NB4 (cell line): Measurements from ENCODE around the gene STRN4.
"Not testable (repeated sequence)": the region's sequence is repeated elsewhere in the genome, so short reads cannot be mapped to it uniquely, and the experiment has no call there.

Source experiments
- DNase-seq: peaks from one replicate; pipeline ENCODE4 v3.0.0; 2010; ENCODE audit warnings: low read depth
- H3K4me3 ChIP-seq: one replicate; pipeline ENCODE4 v1.5.1; 2011; ENCODE audit warnings: mild to moderate bottlenecking, low read depth, low read length, moderate library complexity
- MYC ChIP-seq: IDR thresholded peaks from 2 replicates; pipeline ENCODE4 v1.6.1; 2011; ENCODE audit warnings: low read depth, low read length
- POLR2A ChIP-seq: IDR thresholded peaks from 2 replicates; pipeline ENCODE4 v1.6.1; 2011; ENCODE audit warnings: mild to moderate bottlenecking; ENCODE audit not compliant: insufficient read length; ENCODE audit errors: extremely low read depth
- TF ChIP-seq, protein P1 (sequence below): IDR thresholded peaks from one replicate; pipeline ENCODE4 v1.5.1; 2012; ENCODE audit warnings: low read depth, low read length
- TF ChIP-seq, protein P2 (sequence below): IDR thresholded peaks from 2 replicates; pipeline ENCODE4 v1.6.1; 2011; ENCODE audit warnings: low read depth, low read length

The STRN4 gene

DNA sequence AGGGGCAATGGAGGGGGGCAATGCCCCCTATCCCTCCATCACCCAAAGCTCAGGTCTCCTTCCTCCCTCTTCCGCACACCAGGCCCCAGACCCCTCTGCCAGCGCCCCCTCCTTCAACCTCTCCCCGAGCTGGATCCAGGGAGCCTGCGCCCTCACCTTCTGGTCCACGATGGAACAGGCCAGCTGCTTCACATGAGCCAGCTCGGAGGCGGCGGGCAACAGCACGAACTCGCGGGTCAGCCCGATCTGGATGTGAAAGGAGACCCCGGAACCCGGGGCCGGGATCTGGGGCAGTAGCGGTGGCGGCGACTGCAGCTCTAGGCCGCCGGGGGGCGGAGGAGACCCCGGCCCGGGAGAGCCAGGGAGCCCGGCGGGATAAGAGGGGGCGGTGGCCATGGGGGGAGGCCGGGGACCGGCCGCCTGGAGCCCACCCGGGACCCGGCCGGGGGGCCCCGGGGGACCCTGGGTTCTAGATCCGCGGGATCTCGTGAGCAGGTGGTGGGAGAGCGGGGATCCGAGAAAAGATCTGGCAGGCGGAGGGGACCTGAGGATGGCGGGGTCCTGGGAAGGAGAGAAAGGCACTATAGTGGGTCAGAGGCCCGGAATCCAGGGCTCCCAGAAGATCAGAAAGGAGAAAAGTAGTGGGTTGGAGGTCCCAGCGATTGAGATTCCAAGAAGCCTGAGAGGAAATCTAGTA lies 30.1 kb downstream of the STRN4 start:
- TF ChIP-seq POLR2A (no peak), MYC (no peak)
- TF ChIP-seq, protein P1, sequence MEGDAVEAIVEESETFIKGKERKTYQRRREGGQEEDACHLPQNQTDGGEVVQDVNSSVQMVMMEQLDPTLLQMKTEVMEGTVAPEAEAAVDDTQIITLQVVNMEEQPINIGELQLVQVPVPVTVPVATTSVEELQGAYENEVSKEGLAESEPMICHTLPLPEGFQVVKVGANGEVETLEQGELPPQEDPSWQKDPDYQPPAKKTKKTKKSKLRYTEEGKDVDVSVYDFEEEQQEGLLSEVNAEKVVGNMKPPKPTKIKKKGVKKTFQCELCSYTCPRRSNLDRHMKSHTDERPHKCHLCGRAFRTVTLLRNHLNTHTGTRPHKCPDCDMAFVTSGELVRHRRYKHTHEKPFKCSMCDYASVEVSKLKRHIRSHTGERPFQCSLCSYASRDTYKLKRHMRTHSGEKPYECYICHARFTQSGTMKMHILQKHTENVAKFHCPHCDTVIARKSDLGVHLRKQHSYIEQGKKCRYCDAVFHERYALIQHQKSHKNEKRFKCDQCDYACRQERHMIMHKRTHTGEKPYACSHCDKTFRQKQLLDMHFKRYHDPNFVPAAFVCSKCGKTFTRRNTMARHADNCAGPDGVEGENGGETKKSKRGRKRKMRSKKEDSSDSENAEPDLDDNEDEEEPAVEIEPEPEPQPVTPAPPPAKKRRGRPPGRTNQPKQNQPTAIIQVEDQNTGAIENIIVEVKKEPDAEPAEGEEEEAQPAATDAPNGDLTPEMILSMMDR: peak; percentile 45
- peak overlapping the region; percentile 91 for H3K4me3 ChIP-seq
- peak; percentile 58 for DNase-seq

DNA sequence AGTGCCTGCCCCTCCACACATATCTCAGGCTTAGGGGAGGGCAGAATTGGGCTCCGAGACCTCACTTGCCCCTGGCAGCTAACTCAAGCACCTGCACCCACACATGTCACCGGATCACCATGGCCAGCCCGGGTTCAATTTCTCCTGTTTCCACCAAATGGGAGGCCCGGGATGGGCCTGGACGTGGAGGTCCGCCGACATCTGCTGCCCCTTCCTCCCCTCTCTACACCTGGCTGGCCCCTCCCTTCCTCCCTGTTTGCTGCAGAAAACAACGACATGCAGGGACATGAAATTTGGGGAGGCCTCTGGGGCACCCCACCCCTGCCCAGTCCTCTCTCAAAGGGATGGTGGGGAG lies 30.7 kb downstream of the STRN4 start:
- TF ChIP-seq MYC (no peak), POLR2A (no peak)
- TF ChIP-seq, protein P1: no peak
- TF ChIP-seq, protein P2, sequence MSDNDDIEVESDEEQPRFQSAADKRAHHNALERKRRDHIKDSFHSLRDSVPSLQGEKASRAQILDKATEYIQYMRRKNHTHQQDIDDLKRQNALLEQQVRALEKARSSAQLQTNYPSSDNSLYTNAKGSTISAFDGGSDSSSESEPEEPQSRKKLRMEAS: no peak
- peak overlapping the region; percentile 91 for H3K4me3 ChIP-seq
- no peak for DNase-seq

DNA sequence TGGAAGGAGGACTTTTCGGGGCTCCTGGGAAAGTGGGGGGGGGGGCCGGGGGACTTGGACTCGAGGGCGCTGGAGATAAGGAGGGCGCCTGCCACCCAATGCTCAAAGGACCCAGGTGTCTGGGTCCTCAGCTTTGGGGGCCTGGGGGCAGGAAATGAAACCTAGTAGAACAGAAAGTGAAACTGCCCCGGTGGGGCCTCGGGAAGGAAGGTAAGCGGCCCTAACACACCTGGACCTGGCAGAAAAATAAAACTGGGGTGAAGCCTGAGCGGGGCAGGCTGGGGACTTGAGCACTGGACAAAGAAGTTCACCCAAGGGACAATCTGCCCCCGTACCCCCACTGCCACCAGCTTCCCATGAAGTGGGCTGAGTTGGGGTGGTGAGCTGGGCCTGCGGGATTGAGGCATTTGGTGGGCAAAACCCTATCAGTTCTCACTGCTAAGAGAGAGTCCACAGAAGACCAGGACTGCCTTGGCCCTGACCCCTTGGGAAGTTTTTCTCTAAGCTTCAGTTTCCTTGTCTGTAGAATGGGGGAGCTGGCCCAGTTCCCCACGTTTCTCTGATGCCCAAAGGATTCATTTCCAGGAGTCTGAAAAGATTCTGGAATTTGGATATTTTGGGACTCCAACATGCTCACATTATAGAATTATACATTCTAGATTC lies 31.7 kb downstream of the STRN4 start:
- TF ChIP-seq POLR2A: no peak
- TF ChIP-seq, protein P1: no peak
- TF ChIP-seq, protein P2: no peak
- DNase-seq: no peak

DNA sequence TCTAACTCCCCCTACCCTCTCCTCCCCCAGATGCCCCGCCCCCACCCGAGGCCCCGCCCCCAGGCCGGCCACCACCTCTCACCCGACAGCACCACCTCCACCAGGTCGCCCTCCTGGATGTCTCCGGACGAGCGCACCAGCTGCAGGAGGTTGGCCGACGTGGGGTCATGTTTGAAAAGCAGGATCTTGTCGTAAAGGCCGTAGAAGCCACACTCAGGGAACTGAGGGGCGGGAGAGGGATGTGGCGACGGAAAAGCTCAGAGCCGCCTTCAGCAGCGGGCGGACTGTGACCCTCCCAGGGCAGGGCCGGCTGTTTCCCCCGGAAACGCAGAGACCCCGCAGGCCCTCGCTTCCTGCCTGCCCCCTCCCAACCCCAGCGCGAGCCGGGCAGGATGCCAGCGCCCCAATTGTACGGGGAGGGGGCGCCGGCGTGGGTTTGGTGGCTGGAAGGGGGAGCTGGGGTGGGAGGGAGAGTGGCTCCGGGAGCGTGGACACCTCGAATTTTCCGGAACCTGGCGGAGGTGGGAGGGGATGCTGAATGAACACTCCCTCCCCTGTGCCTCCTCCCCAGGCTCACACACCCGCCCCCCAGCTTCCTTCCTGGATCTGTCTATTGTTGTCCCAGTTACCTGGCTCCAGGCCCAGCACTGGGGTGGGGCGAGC lies 32.3 kb downstream of the STRN4 start:
- no peak for TF ChIP-seq POLR2A
- TF ChIP-seq, protein P1: no peak
- TF ChIP-seq, protein P2: no peak
- TF ChIP-seq MYC: no peak
- no peak for DNase-seq
- no peak overlapping the region for H3K4me3 ChIP-seq

More for the DNA sequence above, 31.7 kb downstream of the STRN4 start:
- H3K4me3 ChIP-seq: peak overlapping the region; percentile 91

DNA sequence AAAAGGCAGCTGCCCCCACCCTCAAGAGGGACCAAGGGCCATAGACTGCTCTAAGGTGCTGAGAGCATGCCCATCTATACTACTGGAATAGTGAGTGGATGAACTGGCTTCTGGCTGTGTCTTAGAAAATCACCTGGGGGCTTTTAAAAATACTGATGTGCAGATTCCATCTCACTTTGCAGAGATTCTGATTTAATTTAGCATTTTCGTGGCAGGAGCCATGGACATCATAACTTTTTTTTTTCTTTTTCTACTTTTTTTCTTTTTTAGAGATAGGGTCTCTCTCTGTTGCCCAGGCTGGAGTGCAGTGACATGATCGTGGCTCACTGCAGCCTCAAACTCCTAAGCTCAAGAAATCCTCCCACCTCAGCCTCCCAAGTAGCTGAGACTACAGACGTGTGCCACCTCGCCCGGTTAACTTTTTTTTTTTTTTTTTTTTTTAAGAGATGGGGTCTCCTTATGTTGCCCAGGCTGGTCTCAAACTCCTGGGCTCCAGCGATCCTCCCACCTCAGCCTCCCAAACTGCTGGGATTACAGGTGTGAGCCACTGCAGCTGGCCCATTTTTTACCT lies 33.4 kb downstream of the STRN4 start:
- not testable (repeated sequence) for DNase-seq, H3K4me3 ChIP-seq

DNA sequence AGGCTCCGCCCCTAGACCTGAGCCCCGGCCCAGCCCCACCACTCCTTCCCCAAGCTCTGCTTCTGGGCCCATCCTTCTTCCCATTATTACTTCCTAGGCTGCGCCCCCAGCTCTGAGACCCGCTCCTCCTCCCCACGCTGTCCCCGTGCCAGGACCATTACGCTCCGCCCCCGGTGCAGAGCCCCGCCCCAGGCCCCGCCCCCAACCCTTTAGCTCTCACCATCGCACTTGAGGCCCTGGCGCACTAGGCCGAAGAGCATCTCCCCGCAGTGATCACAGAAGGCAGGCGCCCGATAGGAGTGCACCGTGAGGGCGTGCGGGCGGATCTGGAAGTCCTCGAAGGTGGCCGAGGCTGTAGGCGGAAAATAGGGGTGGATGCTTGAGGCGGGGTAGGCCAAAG lies 35.6 kb downstream of the STRN4 start:
- no peak overlapping the region for H3K4me3 ChIP-seq
- peak; percentile 43 for DNase-seq
- no peak for TF ChIP-seq POLR2A
- TF ChIP-seq, protein P1: no peak
- TF ChIP-seq, protein P2: no peak
- no peak for TF ChIP-seq MYC
